RWPE2 (cell line): ENCODE data around the gene NF1.

ENCODE experiments used
- ATAC-seq: fragments of 200-7000 bp; cut with Tn5 transposase; 3 replicates; pipeline ENCODE4 v1.9.1; 2021; ENCODE audit warnings: low read depth
- DNase-seq: peaks from one replicate; pipeline ENCODE4 v3.0.0-alpha.2; 2020; ENCODE audit warnings: low spot score
- H3K27ac ChIP-seq: fragments of 450-650 bp; 2 replicates; pipeline ENCODE4 v1.5.1; 2017; ENCODE audit warnings: mild to moderate bottlenecking; ENCODE audit not compliant: poor library complexity, severe bottlenecking
- H3K27me3 ChIP-seq: fragments of 250-450 bp; sonication (Bioruptor Pico); 2 replicates; pipeline ENCODE4 v1.5.1; 2021; ENCODE audit warnings: mild to moderate bottlenecking, moderate library complexity; ENCODE audit not compliant: insufficient read depth, poor library complexity, severe bottlenecking
- H3K36me3 ChIP-seq: fragments of 250-450 bp; sonication (Bioruptor Pico); 2 replicates; pipeline ENCODE4 v1.5.1; 2020; ENCODE audit warnings: low read depth, mild to moderate bottlenecking, moderate library complexity
- H3K4me1 ChIP-seq: fragments of 250-450 bp; sonication (Bioruptor Pico); 2 replicates; pipeline ENCODE4 v1.5.1; 2021; ENCODE audit warnings: mild to moderate bottlenecking, moderate library complexity; ENCODE audit not compliant: insufficient read depth, poor library complexity, severe bottlenecking
- H3K4me3 ChIP-seq: fragments of 250-450 bp; sonication (Bioruptor Pico); 2 replicates; pipeline ENCODE4 v1.5.1; 2021; ENCODE audit warnings: mild to moderate bottlenecking, moderate library complexity; ENCODE audit not compliant: severe bottlenecking
- H3K9me3 ChIP-seq: fragments of 250-450 bp; sonication (Bioruptor Pico); 2 replicates; pipeline ENCODE4 v1.5.1; 2021; ENCODE audit warnings: mild to moderate bottlenecking, moderate library complexity; ENCODE audit not compliant: severe bottlenecking
- TF ChIP-seq, protein P1 (sequence below): fragments of 450-650 bp; IDR thresholded peaks from one replicate; pipeline ENCODE4 v1.5.1; 2017; ENCODE audit warnings: mild to moderate bottlenecking, moderate library complexity; ENCODE audit not compliant: poor library complexity, severe bottlenecking

NF1 gene

DNA sequence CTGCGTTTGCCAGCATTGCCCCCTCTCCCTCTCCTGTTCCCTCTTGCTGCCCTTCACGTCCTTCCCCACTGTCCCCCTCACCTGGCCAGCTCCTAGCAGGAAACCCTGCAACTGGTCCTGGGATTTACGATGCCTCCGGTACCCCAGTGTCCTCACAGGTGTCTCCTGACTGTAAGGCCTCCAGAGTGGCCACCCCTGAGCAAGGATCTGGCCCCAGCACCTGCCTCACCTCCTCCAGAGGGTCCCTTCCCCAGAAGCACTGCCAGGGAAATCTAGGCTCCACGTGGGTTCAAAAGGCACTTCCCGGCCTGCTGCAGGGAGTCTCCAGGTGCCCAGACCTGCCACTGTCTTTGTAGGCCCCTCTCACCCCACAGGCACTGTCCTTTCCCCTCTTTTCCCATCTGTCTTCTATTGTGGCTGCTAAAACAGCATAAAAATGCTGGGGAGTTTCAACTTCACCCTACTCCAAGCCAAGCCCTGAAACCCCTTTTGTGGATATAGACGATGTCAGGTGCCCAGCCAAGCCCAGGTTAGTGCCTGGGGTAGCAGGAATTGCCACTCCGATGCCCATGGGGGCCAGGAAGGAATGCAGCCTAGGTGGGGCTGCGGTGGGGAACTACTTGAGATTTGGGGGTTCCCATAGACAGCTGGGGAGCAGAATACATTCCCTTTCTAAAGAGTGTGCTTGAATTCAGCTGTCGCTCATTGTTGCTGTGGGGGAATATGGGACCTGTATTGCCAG lies 322.4 kb downstream of the NF1 start:
- TF ChIP-seq, protein P1, sequence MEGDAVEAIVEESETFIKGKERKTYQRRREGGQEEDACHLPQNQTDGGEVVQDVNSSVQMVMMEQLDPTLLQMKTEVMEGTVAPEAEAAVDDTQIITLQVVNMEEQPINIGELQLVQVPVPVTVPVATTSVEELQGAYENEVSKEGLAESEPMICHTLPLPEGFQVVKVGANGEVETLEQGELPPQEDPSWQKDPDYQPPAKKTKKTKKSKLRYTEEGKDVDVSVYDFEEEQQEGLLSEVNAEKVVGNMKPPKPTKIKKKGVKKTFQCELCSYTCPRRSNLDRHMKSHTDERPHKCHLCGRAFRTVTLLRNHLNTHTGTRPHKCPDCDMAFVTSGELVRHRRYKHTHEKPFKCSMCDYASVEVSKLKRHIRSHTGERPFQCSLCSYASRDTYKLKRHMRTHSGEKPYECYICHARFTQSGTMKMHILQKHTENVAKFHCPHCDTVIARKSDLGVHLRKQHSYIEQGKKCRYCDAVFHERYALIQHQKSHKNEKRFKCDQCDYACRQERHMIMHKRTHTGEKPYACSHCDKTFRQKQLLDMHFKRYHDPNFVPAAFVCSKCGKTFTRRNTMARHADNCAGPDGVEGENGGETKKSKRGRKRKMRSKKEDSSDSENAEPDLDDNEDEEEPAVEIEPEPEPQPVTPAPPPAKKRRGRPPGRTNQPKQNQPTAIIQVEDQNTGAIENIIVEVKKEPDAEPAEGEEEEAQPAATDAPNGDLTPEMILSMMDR, result no peak
- no peaks in the 10 kb centered on the region for H3K36me3 ChIP-seq
- no peak overlapping the region for H3K27ac ChIP-seq
- ATAC-seq (no peak), DNase-seq (no peak)
- no peak overlapping the region for H3K4me3 ChIP-seq
- H3K9me3 ChIP-seq, result no peaks in the 10 kb centered on the region
- H3K27me3 ChIP-seq, result no peaks in the 10 kb centered on the region
- no peaks in the 10 kb centered on the region for H3K4me1 ChIP-seq

- no peak overlapping the region for H3K27ac ChIP-seq
- H3K9me3 ChIP-seq, result no peaks in the 10 kb centered on the region
- no peak for DNase-seq
- no peaks in the 10 kb centered on the region for H3K4me1 ChIP-seq
- no peaks in the 10 kb centered on the region for H3K27me3 ChIP-seq
- H3K36me3 ChIP-seq, result no peaks in the 10 kb centered on the region
- H3K4me3 ChIP-seq, result no peak overlapping the region
- TF ChIP-seq, protein P1, result no peak
- ATAC-seq, result no peak
Observed at GRCh38 chr17:31418773-31419350, 324.1 kb downstream of the NF1 start.

- TF ChIP-seq, protein P1, result no peak
- H3K9me3 ChIP-seq, result no peaks in the 10 kb centered on the region
- no peak overlapping the region for H3K27ac ChIP-seq
- H3K4me1 ChIP-seq, result no peaks in the 10 kb centered on the region
- no peak overlapping the region for H3K4me3 ChIP-seq
- H3K27me3 ChIP-seq, result no peaks in the 10 kb centered on the region
- ATAC-seq, result no peak
- no peak for DNase-seq
- H3K36me3 ChIP-seq, result no peaks in the 10 kb centered on the region
Observed at GRCh38 chr17:31422443-31422842, 327.7 kb downstream of the NF1 start.

DNA sequence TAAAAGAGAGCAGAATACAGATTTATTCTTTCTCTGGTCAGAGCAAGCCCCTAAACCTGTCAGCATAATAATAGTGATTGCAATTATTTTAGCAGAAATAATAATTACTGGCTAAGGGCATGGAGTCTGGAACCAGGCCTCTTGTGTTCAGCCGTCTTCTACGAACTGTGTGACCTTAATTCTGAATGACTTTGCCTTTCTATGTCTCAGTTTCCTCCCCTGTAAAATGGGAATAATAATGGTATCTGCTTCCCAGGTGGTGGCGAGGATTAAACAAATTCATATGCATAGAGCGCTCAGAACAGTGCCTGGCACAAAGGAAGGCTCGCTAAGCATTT lies 330.1 kb downstream of the NF1 start:
- DNase-seq (no peak), ATAC-seq (no peak)
- Histone ChIP-seq H3K4me3 (no peak overlapping the region), H3K9me3 (no peaks in the 10 kb centered on the region), H3K4me1 (no peaks in the 10 kb centered on the region), H3K27me3 (no peaks in the 10 kb centered on the region), H3K36me3 (no peaks in the 10 kb centered on the region), H3K27ac (no peak overlapping the region)
- TF ChIP-seq, protein P1, result no peak

DNA sequence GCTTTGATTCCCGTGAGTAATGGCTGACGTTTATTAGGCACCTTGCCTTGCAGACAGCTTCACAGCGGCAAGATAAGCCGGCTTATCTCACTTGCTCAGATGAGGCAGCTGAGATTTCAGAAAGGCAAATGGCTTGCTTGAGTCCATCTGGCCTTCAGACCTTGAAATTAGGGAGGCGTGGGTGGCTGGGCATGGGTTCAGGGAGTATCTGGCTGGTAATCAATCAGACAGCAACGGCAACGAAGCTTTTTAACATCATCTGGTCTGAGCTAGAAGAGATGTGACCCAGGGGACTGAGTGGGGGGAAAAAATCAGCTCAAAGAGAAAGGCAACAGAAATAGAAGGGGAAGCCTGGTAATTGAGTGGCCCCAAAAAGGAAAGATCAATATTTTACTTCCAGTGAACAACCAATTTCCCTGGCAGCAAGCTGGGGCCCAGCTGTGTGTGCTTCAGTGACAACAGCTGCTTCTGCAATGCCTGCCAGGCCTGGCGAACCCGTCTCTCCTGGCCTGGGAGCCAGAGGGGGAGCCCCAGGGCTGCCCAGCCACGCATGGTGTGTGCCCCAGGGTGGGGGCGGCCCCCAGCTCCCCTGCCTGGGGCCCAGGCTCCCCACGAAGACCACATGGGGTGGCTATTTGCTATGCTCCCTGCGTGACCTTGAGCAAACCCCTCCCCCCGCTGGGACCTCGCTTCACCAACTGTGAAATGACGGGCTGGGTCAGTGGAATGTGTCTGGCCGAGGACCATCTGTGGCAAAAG lies 330.7 kb downstream of the NF1 start:
- Histone ChIP-seq H3K27ac (no peak overlapping the region), H3K9me3 (no peaks in the 10 kb centered on the region), H3K4me3 (no peak overlapping the region)

More for the DNA sequence above, 330.7 kb downstream of the NF1 start:
- Histone ChIP-seq H3K4me1 (no peaks in the 10 kb centered on the region), H3K27me3 (no peaks in the 10 kb centered on the region), H3K36me3 (no peaks in the 10 kb centered on the region)
- ATAC-seq (no peak), DNase-seq (no peak)
- TF ChIP-seq, protein P1, result no peak
